ENCODE data around the gene SIAH3.

Gene SIAH3

GRCh38 chr13:45833663-45834375 is 17.7 kb downstream of the SIAH3 start:
- Histone ChIP-seq H3K4me2 (ENCODE audit: low read length) (no peak overlapping the region), H3K4me3 (ENCODE audit: low read depth, low read length, poor library complexity, severe bottlenecking) (no peak overlapping the region), H3K27ac (ENCODE audit: low read depth, low read length, poor library complexity, severe bottlenecking) (no peak overlapping the region), H3K79me2 (ENCODE audit: insufficient read depth, low read length) (no peaks in the 10 kb centered on the region), H3K9ac (ENCODE audit: low read length) (no peak overlapping the region), H3K4me1 (ENCODE audit: insufficient read depth, low read length, severe bottlenecking) (no peaks in the 10 kb centered on the region), H4K20me1 (ENCODE audit: insufficient read depth, low read length) (no peaks in the 10 kb centered on the region), H3K9me2 (ENCODE audit: low read depth, low read length) (no peaks in the 10 kb centered on the region), H3F3A (ENCODE audit: insufficient read depth, low read length) (no peaks in the 10 kb centered on the region), H2AFZ (ENCODE audit: low read length) (no peak overlapping the region), H3K36me3 (ENCODE audit: insufficient read depth, low read length) (no peaks in the 10 kb centered on the region), H3K27me3 (ENCODE audit: insufficient read depth, low read length) (no peaks in the 10 kb centered on the region; the same call in 1 of the 2 replicates), H3K9me3 (ENCODE audit: low read length) (no peaks in the 10 kb centered on the region)
- no peak for TF ChIP-seq EZH2 (IDR thresholded peaks at IDR 0.05; ENCODE audit: borderline replicate concordance, low read length)
- no peak for TF ChIP-seq CTCF (IDR thresholded peaks at IDR 0.05; ENCODE audit: low read length)

GRCh38 chr13:45833242-45833641 is 18.3 kb downstream of the SIAH3 start:
- Histone ChIP-seq H3K9me3 (ENCODE audit: low read length) (no peaks in the 10 kb centered on the region), H3K9me2 (ENCODE audit: low read depth, low read length) (no peaks in the 10 kb centered on the region), H3K27ac (ENCODE audit: low read depth, low read length, poor library complexity, severe bottlenecking) (no peak overlapping the region), H3K4me3 (ENCODE audit: low read depth, low read length, poor library complexity, severe bottlenecking) (no peak overlapping the region), H3K4me2 (ENCODE audit: low read length) (no peak overlapping the region), H3K4me1 (ENCODE audit: insufficient read depth, low read length, severe bottlenecking) (no peaks in the 10 kb centered on the region), H3K27me3 (ENCODE audit: insufficient read depth, low read length) (no peaks in the 10 kb centered on the region; the same call in 1 of the 2 replicates), H2AFZ (ENCODE audit: low read length) (no peak overlapping the region), H3K79me2 (ENCODE audit: insufficient read depth, low read length) (no peaks in the 10 kb centered on the region), H3K9ac (ENCODE audit: low read length) (no peak overlapping the region), H4K20me1 (ENCODE audit: insufficient read depth, low read length) (no peaks in the 10 kb centered on the region), H3F3A (ENCODE audit: insufficient read depth, low read length) (no peaks in the 10 kb centered on the region), H3K36me3 (ENCODE audit: insufficient read depth, low read length) (no peaks in the 10 kb centered on the region)
- TF ChIP-seq CTCF (IDR thresholded peaks at IDR 0.05; ENCODE audit: low read length) = no peak
- TF ChIP-seq EZH2 (IDR thresholded peaks at IDR 0.05; ENCODE audit: borderline replicate concordance, low read length) = no peak

GRCh38 chr13:45831851-45832250 is 19.7 kb downstream of the SIAH3 start:
- Histone ChIP-seq H3K9ac (ENCODE audit: low read length) (no peak overlapping the region), H3K9me3 (ENCODE audit: low read length) (no peaks in the 10 kb centered on the region), H2AFZ (ENCODE audit: low read length) (no peak overlapping the region), H3K27ac (ENCODE audit: low read depth, low read length, poor library complexity, severe bottlenecking) (no peak overlapping the region), H3F3A (ENCODE audit: insufficient read depth, low read length) (no peaks in the 10 kb centered on the region), H3K4me3 (ENCODE audit: low read depth, low read length, poor library complexity, severe bottlenecking) (no peak overlapping the region), H3K4me2 (ENCODE audit: low read length) (no peak overlapping the region), H3K36me3 (ENCODE audit: insufficient read depth, low read length) (no peaks in the 10 kb centered on the region), H3K27me3 (ENCODE audit: insufficient read depth, low read length) (no peaks in the 10 kb centered on the region; the same call in 1 of the 2 replicates), H3K79me2 (ENCODE audit: insufficient read depth, low read length) (no peaks in the 10 kb centered on the region), H3K9me2 (ENCODE audit: low read depth, low read length) (no peaks in the 10 kb centered on the region), H4K20me1 (ENCODE audit: insufficient read depth, low read length) (no peaks in the 10 kb centered on the region), H3K4me1 (ENCODE audit: insufficient read depth, low read length, severe bottlenecking) (no peaks in the 10 kb centered on the region)
- no peak for TF ChIP-seq EZH2 (IDR thresholded peaks at IDR 0.05; ENCODE audit: borderline replicate concordance, low read length)
- no peak for TF ChIP-seq CTCF (IDR thresholded peaks at IDR 0.05; ENCODE audit: low read length)
